Activated T-helper 1 cell treated with anti-CD3 and anti-CD28 coated beads, Interleukin-12 subunit alpha, Interleukin-12 subunit beta, Interleukin-2, Interleukin-4 antibody, amounts not matched to agents 30 ng/mL and 10 ng/mL and 1 ng/mL, durations not matched to agents 14 hours and 24 hours and 36 hours (primary cell): ENCODE data around the gene KIDINS220. TPM values are rescaled to one million over a fixed set of nuclear protein-coding genes. Genes with fewer than 3 reads are reported as not detected.

Experiments
- total RNA-seq: library from RNA; stranded (reverse); gene quantifications from 2 replicates; pipeline ENCODE4 v1.2.3, GENCODE V29; 2022

KIDINS220 gene
- total RNA-seq, 1 donor from 2014 or later: 24.5 TPM

Other genes starting within 250 kb of the KIDINS220 start
- gene ID2, start 155.6 kb downstream of the KIDINS220 start, total RNA-seq: 301 and 306 TPM in 2 replicates
- 2.9 and 4.5 TPM in 2 replicates for gene MBOAT2, start 166.1 kb upstream of the KIDINS220 start, total RNA-seq